HG03558 (cell line): ENCODE data around the gene KIF18B.

Experiments
- ATAC-seq: cut with Tn5 transposase; IDR thresholded peaks from one replicate; pipeline ENCODE4 v1.9.1; 2021; ENCODE audit warnings: moderate number of reproducible peaks; ENCODE audit not compliant: unreplicated experiment; ENCODE audit errors: extremely low read depth

Gene KIF18B

GRCh38 chr17:44907729-44908470 is 39.7 kb downstream of the KIF18B start:
- ATAC-seq: no peak

GRCh38 chr17:44906763-44907728 is 40.5 kb downstream of the KIF18B start:
- no peak for ATAC-seq

GRCh38 chr17:44906010-44906646 is 41.4 kb downstream of the KIF18B start:
- no peak for ATAC-seq

GRCh38 chr17:44905006-44906000 is 42.3 kb downstream of the KIF18B start:
- ATAC-seq: no peak

- no peak for ATAC-seq
These were observed 43.3 kb downstream of the KIF18B start for GRCh38 chr17:44904001-44904984.

GRCh38 chr17:44903012-44903685 is 44.4 kb downstream of the KIF18B start:
- no peak for ATAC-seq

- no peak for ATAC-seq
These were observed 45.3 kb downstream of the KIF18B start for GRCh38 chr17:44902135-44902760.

GRCh38 chr17:44901411-44901921 is 46.1 kb downstream of the KIF18B start:
- ATAC-seq: no peak

- ATAC-seq: no peak
These were observed 46.7 kb downstream of the KIF18B start for GRCh38 chr17:44900894-44901293.

- no peak for ATAC-seq
These were observed 48.3 kb downstream of the KIF18B start, which contains the start of gene EFTUD2 for GRCh38 chr17:44899074-44899782. TSS of gene EFTUD2 (minus strand) at chr17:44899445. CDS start at chr17:44894521, 4,924 bp downstream.

- ATAC-seq: no peak
These were observed 48.9 kb downstream of the KIF18B start for GRCh38 chr17:44898768-44899073.

GRCh38 chr17:44894642-44895041 is 52.9 kb downstream of the KIF18B start:
- ATAC-seq: no peak

- no peak for ATAC-seq
These were observed 55.3 kb downstream of the KIF18B start for GRCh38 chr17:44892250-44892649.

- no peak for ATAC-seq
These were observed 58.6 kb downstream of the KIF18B start for GRCh38 chr17:44889003-44889402.

- ATAC-seq: no peak
These were observed 59.3 kb downstream of the KIF18B start for GRCh38 chr17:44887971-44888954.

GRCh38 chr17:44887016-44887415 is 60.6 kb downstream of the KIF18B start:
- no peak for ATAC-seq
